ENCODE results near the gene NAA60. TPM values are rescaled to one million over a fixed set of nuclear protein-coding genes. Genes with fewer than 3 reads are reported as not detected.
A peak's percentile ranks its signal among the peaks of the same experiment; 100 is the strongest.

NAA60 gene
- total and polyA plus RNA-seq, 2 of the 13 experiments (the other 11 are each of a cell fraction or from before 2014, with no cell fraction given) = 14.7 to 32.0 TPM

GRCh38 chr16:3457434-3458252 is 14.2 kb downstream of the NAA60 start (continued):
- no peak for TF ChIP-seq HNF1A (IDR thresholded peaks at IDR 0.05; ENCODE audit: low read depth)
- peak; percentile 68; the same call in 1 of the 2 replicates for TF ChIP-seq HNF1A (CRISPR knock-in tag; IDR thresholded peaks at IDR 0.05; ENCODE audit: borderline replicate concordance)
- TF ChIP-seq ZNF883 (CRISPR knock-in tag; IDR thresholded peaks at IDR 0.05; ENCODE audit: not compliant biosample characterization) = peak; percentile 74
- 0 out of 2 replicates have a peak, but pooled peaks have one; percentile 50 for TF ChIP-seq ZNF230 (CRISPR knock-in tag; IDR thresholded peaks at IDR 0.05)
- no peak for TF ChIP-seq ZNF253 (CRISPR knock-in tag; IDR thresholded peaks at IDR 0.05; ENCODE audit: borderline replicate concordance)
- TF ChIP-seq NR2F2 (IDR thresholded peaks at IDR 0.05; ENCODE audit: borderline replicate concordance, low read depth) = no peak
- TF ChIP-seq, protein P1, sequence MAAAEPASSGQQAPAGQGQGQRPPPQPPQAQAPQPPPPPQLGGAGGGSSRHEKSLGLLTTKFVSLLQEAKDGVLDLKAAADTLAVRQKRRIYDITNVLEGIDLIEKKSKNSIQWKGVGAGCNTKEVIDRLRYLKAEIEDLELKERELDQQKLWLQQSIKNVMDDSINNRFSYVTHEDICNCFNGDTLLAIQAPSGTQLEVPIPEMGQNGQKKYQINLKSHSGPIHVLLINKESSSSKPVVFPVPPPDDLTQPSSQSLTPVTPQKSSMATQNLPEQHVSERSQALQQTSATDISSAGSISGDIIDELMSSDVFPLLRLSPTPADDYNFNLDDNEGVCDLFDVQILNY (CRISPR knock-in tag; conservative IDR thresholded peaks at IDR 0.05) = peak; percentile 62
- TF ChIP-seq ZNF670 (CRISPR knock-in tag; IDR thresholded peaks at IDR 0.05; ENCODE audit: borderline replicate concordance) = peak; percentile 95
- no peak for TF ChIP-seq ZNF382 (CRISPR knock-in tag; IDR thresholded peaks at IDR 0.05; ENCODE audit: borderline replicate concordance)
- TF ChIP-seq FOXP1 (IDR thresholded peaks at IDR 0.05) = no peak
- TF ChIP-seq FOXP1 (CRISPR knock-in tag; IDR thresholded peaks at IDR 0.05) = peak; percentile 9; the same call in 1 of the 2 replicates
- no peak for TF ChIP-seq MAF1 (CRISPR knock-in tag; IDR thresholded peaks at IDR 0.05; ENCODE audit: borderline replicate concordance)
- no peak for TF ChIP-seq MATR3 (CRISPR knock-in tag; IDR thresholded peaks at IDR 0.05)
- TF ChIP-seq SNAI1 (CRISPR knock-in tag; IDR thresholded peaks at IDR 0.05; ENCODE audit: borderline replicate concordance) = no peak
- peak; percentile 69; the same call in 1 of the 2 replicates for TF ChIP-seq ATF7-NPFF (CRISPR knock-in tag; IDR thresholded peaks at IDR 0.05; ENCODE audit: low read depth)
- TF ChIP-seq CSRNP2 (CRISPR knock-in tag; conservative IDR thresholded peaks at IDR 0.05; ENCODE audit: low read depth) = no peak
- TF ChIP-seq ZZZ3 (CRISPR knock-in tag; IDR thresholded peaks at IDR 0.05; ENCODE audit: borderline replicate concordance) = peak; percentile 49; the same call in 1 of the 2 replicates
- no peak for TF ChIP-seq PAF1 (CRISPR knock-in tag; IDR thresholded peaks at IDR 0.05)
- peak; percentile 89 for TF ChIP-seq THAP11 (CRISPR knock-in tag; IDR thresholded peaks at IDR 0.05)
- TF ChIP-seq ZC3H4 (CRISPR knock-in tag; IDR thresholded peaks at IDR 0.05; ENCODE audit: borderline replicate concordance) = 0 out of 2 replicates have a peak, but pooled peaks have one; percentile 48
- peak; percentile 92 for TF ChIP-seq PHF8 (CRISPR knock-in tag; IDR thresholded peaks at IDR 0.05)
